Motor neuron (in vitro differentiated cells): ENCODE data around the gene CEACAM3. TPM values are rescaled to one million over a fixed set of nuclear protein-coding genes. Genes with fewer than 3 reads are reported as not detected.
"Not testable (repeated sequence)": the region's sequence is repeated elsewhere in the genome, so short reads cannot be mapped to it uniquely, and the experiment has no call there.

Experiments
- ATAC-seq, 8 experiments: fragments of 200-7000 bp; cut with Tn5 transposase; replicated peaks in 6 of 8; 2 replicates each; pipeline ENCODE4 v1.8.0; 2021; ENCODE audit warnings: mild to moderate bottlenecking in 8 of 8, moderate library complexity in 8 of 8
- H3K27ac ChIP-seq, 2 donors: fragments of 250-450 bp; sonication (Bioruptor Pico); 2 replicates each; pipeline ENCODE4 v1.9.0; 2021; ENCODE audit warnings: antibody characterized with exemption in 2 of 2, mild to moderate bottlenecking in 2 of 2, moderate library complexity in 1 of 2
- H3K4me1 ChIP-seq, 2 donors: fragments of 250-450 bp; sonication (Bioruptor Pico); replicated peaks in 1 of 2; 2 replicates each; pipeline ENCODE4 v1.6.1; 2021; ENCODE audit warnings: antibody characterized with exemption in 2 of 2, mild to moderate bottlenecking in 2 of 2, moderate library complexity in 1 of 2
- H3K4me3 ChIP-seq, 5 donors: fragments of 250-450 bp; sonication (Bioruptor Pico); 2 replicates each; pipeline ENCODE4 v1.9.0; 2021; ENCODE audit warnings: antibody characterized with exemption in 5 of 5, mild to moderate bottlenecking in 5 of 5, moderate library complexity in 4 of 5
- WGBS, 10 experiments: fragments of 450-650 bp; shearing (Covaris generic); methylation state at CpG; one replicate each; pipeline ENCODE4 v1.0.0; 2022; 5-methylcytosine and 5-hydroxymethylcytosine counted together
- in situ Hi-C, 9 experiments: fragments of 400-800 bp; cut with MboI; loops; one replicate each; pipeline ENCODE4 v1.15.0; 2021; ENCODE audit warnings: low sequenced_read_pairs in 9 of 9, low pct_unique_long_range_greater_than_20kb in 2 of 9; ENCODE audit not compliant: unreplicated experiment in 9 of 9
- total RNA-seq, 8 experiments: library from RNA; unstranded; fragments of 300-600 nt; gene quantifications; 2 replicates each; pipeline versions ENCODE4 v1.2.3 to v1.2.4, GENCODE V29; 2022

The CEACAM3 gene
- total RNA-seq = 1 to 10 TPM in 2 of 8 experiments, under 1 TPM in 1, not detected in 5; 0.25 to 1.4 (median 1.3) TPM

DNA sequence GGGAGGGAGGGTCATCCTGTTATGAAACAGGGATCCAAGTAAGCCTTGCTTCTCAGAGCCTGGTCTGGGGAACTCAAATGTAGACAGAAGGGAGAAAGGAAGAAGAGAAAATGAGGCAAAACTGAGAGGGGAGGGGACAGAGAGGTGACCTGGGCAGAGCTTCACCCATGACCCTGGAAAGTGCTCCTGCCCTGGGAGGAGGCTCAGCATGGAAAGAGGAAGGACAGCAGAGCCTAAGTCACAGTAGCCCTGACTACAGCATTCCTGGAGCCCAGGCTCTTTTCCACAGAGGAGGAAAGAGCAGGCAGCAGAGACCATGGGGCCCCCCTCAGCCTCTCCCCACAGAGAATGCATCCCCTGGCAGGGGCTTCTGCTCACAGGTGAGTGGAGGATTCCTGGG is at the start of gene CEACAM3:
CEACAM3 (plus strand) TSS at position 226 of the 400 bp plus-strand sequence; CDS start at position 317, 91 bp downstream.
- H3K27ac ChIP-seq = no peak within 1 kb of the TSS
- ATAC-seq = no peak
- H3K4me3 ChIP-seq = no peak within 1 kb of the TSS
- no peaks in the 10 kb centered on the region for H3K4me1 ChIP-seq
- in situ Hi-C loops = no loop called here

DNA sequence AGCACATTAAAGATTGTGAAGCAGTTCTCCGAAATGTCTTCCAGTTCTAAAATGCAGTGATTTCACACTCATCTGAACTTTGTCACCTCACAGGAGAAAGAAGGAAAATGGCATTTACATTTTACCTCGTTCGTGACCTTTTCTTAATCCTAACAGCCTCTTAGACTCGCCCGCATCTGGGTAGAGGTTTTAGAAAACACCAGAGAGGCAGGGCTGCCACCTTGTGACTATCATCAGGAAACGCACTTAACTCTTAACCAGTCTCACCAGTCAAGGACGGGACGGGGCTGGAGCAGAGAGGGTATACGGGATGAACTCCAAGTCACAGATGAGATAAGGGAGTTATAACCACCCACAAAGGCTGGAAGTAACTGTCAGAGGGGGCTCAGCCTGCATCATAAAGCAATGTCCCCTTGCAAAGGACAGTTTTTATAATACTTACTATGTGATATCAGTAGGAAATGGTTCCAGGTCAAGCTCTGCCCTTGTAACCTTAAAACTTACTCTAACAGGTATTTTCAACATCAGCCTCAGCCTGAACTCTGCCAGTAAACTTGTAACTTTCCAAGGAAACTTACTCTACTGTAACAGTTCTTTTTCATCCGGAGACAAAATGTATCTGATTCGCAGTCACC is 49.7 kb upstream of the CEACAM3 start:
- H3K27ac ChIP-seq = no peak overlapping the region
- ATAC-seq = peak in 3 of 8 experiments; percentile 85 to 91 (median 89)
- H3K4me1 ChIP-seq = no peaks in the 10 kb centered on the region
- 0 to 38% (median 13%) methylated on average over 1 to 11 of the region's 11 CpGs; no CpG with 5 or more reads in 2 of the 10 experiments for WGBS, 10 experiments
- H3K4me3 ChIP-seq = no peak overlapping the region
- in situ Hi-C loops = no loop called here

DNA sequence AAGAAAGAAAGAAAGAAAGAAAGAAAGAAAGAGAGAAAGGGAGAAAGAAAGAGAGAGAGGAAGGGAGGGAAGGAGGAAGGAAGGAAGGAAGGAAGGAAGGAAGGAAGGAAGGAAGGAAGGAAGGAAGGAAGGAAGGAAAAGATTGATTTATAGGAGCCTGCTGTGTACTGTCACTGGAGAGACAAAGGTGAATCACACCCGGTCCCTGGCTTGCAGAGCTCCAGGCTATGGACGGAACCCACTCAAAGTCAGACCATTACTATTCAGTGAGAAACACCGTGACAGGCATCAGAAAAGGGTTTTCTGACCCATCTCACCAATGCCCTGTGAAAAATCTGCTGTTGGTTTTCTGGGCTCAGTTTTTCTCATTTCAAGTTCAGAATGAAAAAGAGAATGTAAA is 48.4 kb upstream of the CEACAM3 start:
- H3K4me3 ChIP-seq = no peak overlapping the region
- no peaks in the 10 kb centered on the region for H3K4me1 ChIP-seq
- in situ Hi-C loops = no loop called here
- no peak overlapping the region for H3K27ac ChIP-seq
- WGBS, 10 experiments = 10 to 55% (median 38%) methylated on average over 1 to 2 of the region's 3 CpGs; no CpG with 5 or more reads in 7 of the 10 experiments
- ATAC-seq = no peak

DNA sequence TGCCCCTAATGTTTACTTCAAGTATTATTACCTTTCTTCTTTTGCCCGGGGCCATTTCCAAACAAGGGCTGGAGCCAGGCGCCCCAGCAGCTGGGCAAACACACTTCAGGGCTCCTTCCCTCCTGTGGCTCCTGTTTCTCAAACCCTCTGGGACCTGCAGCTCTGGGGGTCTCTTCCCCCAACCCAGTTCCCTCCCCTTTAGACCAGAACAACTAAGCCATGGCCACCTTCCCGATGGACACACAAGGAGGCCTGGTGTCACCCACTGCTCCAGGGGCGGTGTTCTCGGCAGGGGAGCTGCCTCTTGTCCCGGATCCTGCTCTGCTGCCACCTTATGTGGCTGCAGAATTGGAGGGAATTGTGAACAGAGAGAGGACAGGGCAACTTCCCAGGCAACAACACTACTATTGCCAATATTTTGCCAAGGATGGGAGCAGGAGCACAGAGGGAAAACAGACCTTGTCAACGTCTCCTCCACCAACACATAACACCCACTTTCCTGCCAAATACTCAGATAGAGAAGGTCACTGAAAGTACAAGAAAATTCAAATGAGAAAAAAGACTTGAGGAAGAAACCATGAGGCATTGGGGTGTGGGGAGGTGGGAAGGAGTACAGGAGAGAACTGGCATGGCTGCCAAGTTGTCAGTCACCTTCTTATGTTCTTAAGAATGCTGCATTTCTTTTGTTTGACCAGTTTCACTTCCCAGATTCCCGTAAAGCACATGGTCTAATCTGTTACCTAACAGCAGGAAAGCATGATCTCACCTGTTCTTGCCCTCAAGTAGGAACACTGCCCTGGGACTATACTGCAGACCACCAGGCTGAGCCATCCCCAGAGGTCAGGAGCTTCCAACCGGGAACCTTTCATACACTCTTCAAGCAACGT is 45.9 kb upstream of the CEACAM3 start:
- H3K4me3 ChIP-seq, in situ Hi-C loops, H3K27ac ChIP-seq, H3K4me1 ChIP-seq: not testable (repeated sequence)
- ATAC-seq = peak in 1 of 8 experiments; percentile 7
- 0 to 57% (median 33%) methylated on average over 1 to 2 of the region's 10 CpGs; no CpG with 5 or more reads in 3 of the 10 experiments for WGBS, 10 experiments

DNA sequence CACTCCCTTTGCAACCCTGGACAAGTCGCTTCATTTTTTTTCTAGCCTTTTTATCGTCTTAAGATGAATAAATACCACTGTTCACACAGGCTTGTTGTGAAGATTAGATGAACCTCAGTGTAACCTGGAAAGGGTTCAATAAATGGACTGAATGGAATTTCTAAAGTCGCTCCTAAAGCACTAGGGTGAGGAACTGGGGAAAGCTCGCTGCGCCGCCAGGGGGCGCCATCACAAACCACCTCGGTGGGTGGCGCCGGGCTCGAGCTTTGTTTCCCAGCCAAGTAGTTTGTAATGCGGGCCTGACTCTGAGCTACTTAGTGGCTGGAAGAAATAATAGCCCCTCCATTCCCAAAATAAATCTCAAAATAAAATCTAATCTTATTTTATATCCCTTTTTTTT is 43.2 kb upstream of the CEACAM3 start:
- ATAC-seq = peak in 3 of 8 experiments; percentile 27 to 72 (median 45)
- 0 to 33% (median 10%) methylated on average over 2 to 11 of the region's 12 CpGs; no CpG with 5 or more reads in 1 of the 10 experiments for WGBS, 10 experiments
- in situ Hi-C loops = no loop called here

DNA sequence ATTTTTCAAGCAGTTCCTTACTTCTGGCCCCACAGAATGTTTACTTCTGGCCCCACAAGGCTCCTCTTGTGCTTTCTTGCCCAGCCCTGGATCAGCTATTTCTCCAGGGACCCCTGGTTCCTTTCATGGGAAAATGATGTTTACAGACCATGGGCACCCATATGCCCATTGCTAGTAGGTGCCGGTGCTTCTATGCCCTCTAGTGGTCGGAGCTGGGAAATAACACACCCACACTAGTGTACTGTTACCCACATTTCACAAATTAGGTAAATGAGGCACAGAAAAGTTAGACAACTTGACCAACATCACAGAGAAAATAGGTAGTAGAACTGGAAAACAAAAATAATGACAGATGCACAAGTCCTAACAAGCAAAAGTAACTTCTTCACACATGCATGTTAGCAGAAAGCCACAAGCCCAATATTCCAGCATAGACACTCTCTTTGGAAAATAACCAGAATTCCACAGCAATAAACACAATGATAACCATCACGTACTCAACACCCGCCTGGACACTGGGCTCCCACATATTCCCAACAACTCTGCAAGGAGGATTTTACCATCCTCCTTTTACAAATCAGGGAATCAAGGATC is 42.4 kb upstream of the CEACAM3 start:
- peak in 3 of 8 experiments; percentile 41 to 75 (median 71) for ATAC-seq
- WGBS, 10 experiments = 0 to 17% (median 5%) methylated on average over 1 to 3 of the region's 4 CpGs; no CpG with 5 or more reads in 2 of the 10 experiments
- no peak overlapping the region for H3K27ac ChIP-seq
- in situ Hi-C loops = no loop called here
- H3K4me1 ChIP-seq = no peaks in the 10 kb centered on the region
- no peak overlapping the region for H3K4me3 ChIP-seq

More for the DNA sequence above, 43.2 kb upstream of the CEACAM3 start:
- Histone ChIP-seq H3K27ac (no peak overlapping the region), H3K4me3 (no peak overlapping the region), H3K4me1 (no peaks in the 10 kb centered on the region)

DNA sequence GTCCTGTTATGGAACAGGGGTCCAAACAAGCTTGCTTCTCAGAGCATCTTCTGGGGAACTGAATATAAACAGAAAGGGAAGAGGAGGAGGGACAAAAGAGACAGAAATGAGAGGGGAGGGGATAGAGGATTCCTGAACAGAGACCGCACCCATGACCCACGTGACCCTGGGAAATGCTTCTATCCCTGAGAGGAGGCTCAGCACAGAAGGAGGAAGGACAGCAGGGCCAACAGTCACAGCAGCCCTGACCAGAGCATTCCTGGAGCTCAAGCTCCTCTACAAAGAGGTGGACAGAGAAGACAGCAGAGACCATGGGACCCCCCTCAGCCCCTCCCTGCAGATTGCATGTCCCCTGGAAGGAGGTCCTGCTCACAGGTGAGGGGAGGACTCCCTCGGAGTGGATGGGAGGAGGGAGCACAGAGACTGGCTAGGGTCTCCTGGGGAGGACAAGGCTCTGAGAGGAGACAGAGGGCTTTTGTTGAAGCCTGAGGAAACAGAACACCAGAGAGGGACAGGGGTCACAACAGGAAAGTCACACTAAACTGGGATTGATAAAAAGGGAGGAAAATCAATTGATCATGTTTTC is 41.0 kb upstream of the CEACAM3 start, which contains the start of gene CEACAM6:
CEACAM6 (plus strand) TSS at position 203 of the 586 bp plus-strand sequence; CDS start at position 312, 109 bp downstream.
- WGBS, 10 experiments = 10 to 33% (median 20%) methylated on average over 1 to 3 of the region's 3 CpGs; no CpG with 5 or more reads in 5 of the 10 experiments
- H3K4me1 ChIP-seq = no peaks in the 10 kb centered on the region
- in situ Hi-C loops = no loop called here
- peak in 3 of 8 experiments; percentile 54 to 71 (median 65) for ATAC-seq
- H3K27ac ChIP-seq = no peak within 1 kb of the TSS
- no peak within 1 kb of the TSS for H3K4me3 ChIP-seq

DNA sequence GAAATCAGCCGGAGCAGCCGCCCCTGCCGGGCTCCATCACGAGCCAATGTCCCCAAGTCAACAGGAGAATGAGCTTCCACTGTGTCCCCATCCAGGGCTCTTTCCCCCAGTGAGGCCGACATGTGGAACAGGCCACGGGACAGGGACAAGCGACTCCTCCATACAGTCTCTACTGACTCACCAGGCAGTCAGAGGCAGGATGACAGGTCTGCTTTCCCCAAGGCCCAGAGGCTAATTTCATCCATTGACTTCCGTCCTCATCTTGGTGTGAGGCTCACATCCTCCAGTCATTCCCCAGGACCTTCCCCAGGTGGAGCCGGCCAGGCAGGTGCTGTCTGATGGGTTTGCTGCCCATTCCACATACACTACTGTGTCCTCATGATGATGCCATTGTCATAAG is 37.5 kb upstream of the CEACAM3 start:
- no peak for ATAC-seq
- in situ Hi-C loops = no loop called here
- no peak overlapping the region for H3K27ac ChIP-seq
- no peaks in the 10 kb centered on the region for H3K4me1 ChIP-seq
- H3K4me3 ChIP-seq = no peak overlapping the region
- 0 to 50% (median 30%) methylated on average over 1 to 5 of the region's 9 CpGs; no CpG with 5 or more reads in 5 of the 10 experiments for WGBS, 10 experiments

DNA sequence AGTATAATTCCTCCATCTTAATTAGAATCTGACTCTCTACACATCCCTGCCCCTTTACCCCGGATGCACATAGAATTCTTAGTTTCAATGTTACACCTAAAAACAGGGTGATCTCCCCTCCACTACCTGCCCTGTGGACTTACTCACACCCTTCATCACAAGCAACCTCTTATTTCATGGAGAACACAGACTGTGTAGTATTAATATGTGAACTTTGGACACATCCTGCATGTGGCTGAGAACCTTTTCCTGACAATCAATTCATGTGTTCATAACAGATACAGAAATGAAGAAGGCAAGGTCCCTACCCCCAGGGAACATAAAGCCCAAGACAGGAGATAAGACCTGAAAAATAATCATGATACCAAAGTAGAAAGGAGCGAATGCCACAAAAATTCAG is 29.3 kb upstream of the CEACAM3 start:
- in situ Hi-C loops = no loop called here
- Histone ChIP-seq H3K27ac (no peak overlapping the region), H3K4me3 (no peak overlapping the region), H3K4me1 (no peaks in the 10 kb centered on the region)
- 0 to 78% (median 60%) methylated on average over 1 to 2 of the region's 2 CpGs; no CpG with 5 or more reads in 3 of the 10 experiments for WGBS, 10 experiments
- no peak for ATAC-seq

DNA sequence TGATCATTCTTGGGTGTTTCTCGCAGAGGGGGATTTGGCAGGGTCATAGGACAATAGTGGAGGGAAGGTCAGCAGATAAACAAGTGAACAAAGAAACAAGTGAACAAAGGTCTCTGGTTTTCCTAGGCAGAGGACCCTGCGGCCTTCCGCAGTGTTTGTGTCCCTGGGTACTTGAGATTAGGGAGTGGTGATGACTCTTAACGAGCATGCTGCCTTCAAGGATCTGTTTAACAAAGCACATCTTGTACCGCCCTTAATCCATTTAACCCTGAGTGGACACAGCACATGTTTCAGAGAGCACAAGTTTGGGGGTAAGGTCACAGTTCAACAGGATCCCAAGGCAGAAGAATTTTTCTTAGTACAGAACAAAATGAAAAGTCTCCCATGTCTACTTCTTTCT is 28.3 kb upstream of the CEACAM3 start:
- H3K4me3 ChIP-seq, H3K4me1 ChIP-seq, in situ Hi-C loops, H3K27ac ChIP-seq, ATAC-seq: not testable (repeated sequence)
- WGBS, 10 experiments = 0 to 30% (median 14%) methylated on average over 1 to 2 of the region's 5 CpGs; no CpG with 5 or more reads in 6 of the 10 experiments

DNA sequence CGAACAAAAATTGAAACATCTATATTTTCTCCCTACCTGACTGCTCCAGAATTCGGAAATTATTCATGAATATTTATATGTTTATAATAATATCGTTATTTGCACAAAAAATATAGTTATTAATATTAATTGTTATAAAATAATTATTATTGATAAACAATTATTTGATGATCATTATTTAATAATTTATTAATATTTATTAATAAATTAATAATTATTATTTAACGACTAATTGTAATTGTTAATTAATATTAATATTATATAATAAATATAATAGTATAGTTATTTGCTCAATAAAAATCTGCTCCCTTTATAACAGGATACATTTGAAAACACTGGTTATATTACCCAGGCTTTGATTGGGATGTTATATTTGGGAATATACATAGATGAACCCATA is 26.8 kb upstream of the CEACAM3 start:
- H3K4me1 ChIP-seq = no peaks in the 10 kb centered on the region
- H3K4me3 ChIP-seq = no peak overlapping the region
- ATAC-seq = no peak
- in situ Hi-C loops = no loop called here
- no peak overlapping the region for H3K27ac ChIP-seq
- WGBS, 10 experiments = 44 to 91% (median 62%) methylated on average over 3 to 4 of the region's 4 CpGs

DNA sequence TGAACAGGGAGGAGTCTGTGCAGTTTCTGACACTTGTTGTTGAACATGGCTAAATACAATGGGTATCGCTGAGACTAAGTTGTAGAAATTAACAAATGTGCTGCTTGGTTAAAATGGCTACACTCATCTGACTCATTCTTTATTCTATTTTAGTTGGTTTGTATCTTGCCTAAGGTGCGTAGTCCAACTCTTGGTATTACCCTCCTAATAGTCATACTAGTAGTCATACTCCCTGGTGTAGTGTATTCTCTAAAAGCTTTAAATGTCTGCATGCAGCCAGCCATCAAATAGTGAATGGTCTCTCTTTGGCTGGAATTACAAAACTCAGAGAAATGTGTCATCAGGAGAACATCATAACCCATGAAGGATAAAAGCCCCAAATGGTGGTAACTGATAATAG is 25.0 kb upstream of the CEACAM3 start:
- in situ Hi-C loops = no loop called here
- ATAC-seq = no peak
- H3K27ac ChIP-seq = no peak overlapping the region
- H3K4me1 ChIP-seq = no peaks in the 10 kb centered on the region
- 33 to 85% (median 65%) methylated on average over 1 to 2 of the region's 2 CpGs; no CpG with 5 or more reads in 2 of the 10 experiments for WGBS, 10 experiments
- H3K4me3 ChIP-seq = no peak overlapping the region
